K562 (cell line): ENCODE measurements around the gene LCN12. TPM values are rescaled to one million over a fixed set of nuclear protein-coding genes. Genes with fewer than 3 reads are reported as not detected.
A peak's percentile ranks its signal among the peaks of the same experiment; 100 is the strongest.

Source experiments
- ATAC-seq: fragments of 200-7000 bp; cut with Tn5 transposase; 3 replicates; pipeline ENCODE4 v1.9.1; 2020; ENCODE audit warnings: moderate library complexity
- BruUV-seq: library from RNA; stranded (reverse); fragments of 400-500 nt; replicated peaks from 2 replicates; lab custom pipeline; 2021; lab: Mats Ljungman, UMichigan
- CTCF ChIA-PET: fragments of 300-600 bp; formaldehyde crosslinking; extraction: SDS; loops from one replicate; lab custom pipeline; 2021; ENCODE audit warnings: low intra/inter-chr PET ratio; lab: Yijun Ruan, JAX
- POLR2A ChIA-PET: fragments of 300-600, 350-650 bp; sonication (Branson Sonifier 250); formaldehyde crosslinking; extraction: SDS; loops from one replicate; lab custom pipeline; 2021; ENCODE audit warnings: antibody characterized with exemption, inconsistent platforms; lab: Yijun Ruan, JAX
- DNase-seq, 4 experiments: peaks; one replicate each; pipeline versions ENCODE4 v3.0.0 to v3.0.0-alpha.2; 2011 to 2018; ENCODE audit warnings: low spot score in 3 of 4, mixed read lengths in 3 of 4; ENCODE audit errors: extremely low read depth in 1 of 4
- FAIRE-seq: peaks from 2 replicates; lab custom pipeline; 2011; peaks lifted over from hg19 to GRCh38; lab: Jason Lieb, UNC
- H2AFZ ChIP-seq: 2 replicates; pipeline ENCODE4 v1.6.0; 2011; ENCODE audit warnings: low read depth, low read length, control low read depth, inconsistent platforms
- H3K27ac ChIP-seq: fragments of 200-600 bp; 3 replicates; pipeline ENCODE4 v1.8.0; 2011; ENCODE audit warnings: low read depth, mild to moderate bottlenecking, control low read depth, inconsistent platforms, low read length, moderate library complexity, mixed read lengths; ENCODE audit errors: extremely low read depth
- H3K27me3 ChIP-seq, 2 experiments: fragments of 300-600 bp in 1 of 2; 2 replicates in 1 of 2; 3 replicates in 1 of 2; pipeline versions ENCODE4 v1.6.0 to v1.8.0; 2011; ENCODE audit warnings: inconsistent platforms in 2 of 2, low read length in 2 of 2, mild to moderate bottlenecking in 1 of 2, mixed read lengths in 1 of 2, moderate library complexity in 1 of 2; ENCODE audit not compliant: control insufficient read depth in 2 of 2, insufficient read depth in 2 of 2
- H3K36me3 ChIP-seq: fragments of 300-600 bp; 3 replicates; pipeline ENCODE4 v1.8.0; 2011; ENCODE audit warnings: mild to moderate bottlenecking, low read length, inconsistent platforms; ENCODE audit not compliant: control insufficient read depth, insufficient read depth
- H3K4me1 ChIP-seq, 2 experiments: fragments of 200-600 bp in 1 of 2; replicated peaks in 1 of 2; 2 replicates in 1 of 2; 3 replicates in 1 of 2; pipeline versions ENCODE4 v1.5.1 to v1.8.0; 2011; ENCODE audit warnings: inconsistent platforms in 2 of 2, low read length in 2 of 2, mild to moderate bottlenecking in 1 of 2, mixed read lengths in 1 of 2, moderate library complexity in 1 of 2; ENCODE audit not compliant: control insufficient read depth in 2 of 2, insufficient read depth in 2 of 2
- H3K4me2 ChIP-seq: 2 replicates; pipeline ENCODE4 v1.6.1; 2011; ENCODE audit warnings: low read length, control low read depth, inconsistent platforms, mixed read lengths; ENCODE audit not compliant: insufficient read depth
- H3K4me3 ChIP-seq: fragments of 200-600 bp; sonication (generic), shearing (Covaris generic); 2 replicates; pipeline ENCODE4 v1.5.1; 2016; ENCODE audit warnings: control low read depth, inconsistent platforms
- H3K79me2 ChIP-seq: fragments of 200-600 bp; 3 replicates; pipeline ENCODE4 v1.8.0; 2011; ENCODE audit warnings: low read length, inconsistent platforms; ENCODE audit not compliant: control insufficient read depth, insufficient read depth
- H3K9ac ChIP-seq, 2 experiments: 2 replicates each; pipeline versions ENCODE4 v1.6.0 to v1.6.1; 2011; ENCODE audit warnings: low read depth in 2 of 2, low read length in 2 of 2, control low read depth in 1 of 2, inconsistent platforms in 1 of 2, mild to moderate bottlenecking in 1 of 2, mixed read lengths in 1 of 2; ENCODE audit not compliant: insufficient read depth in 1 of 2
- H3K9me1 ChIP-seq: one replicate; pipeline ENCODE4 v1.6.0; 2011; ENCODE audit warnings: inconsistent platforms, mild to moderate bottlenecking, low read length, moderate library complexity; ENCODE audit not compliant: control insufficient read depth, insufficient read depth
- H3K9me3 ChIP-seq: replicated peaks from 2 replicates; pipeline ENCODE4 v1.5.1; 2011; ENCODE audit warnings: low read depth, low read length, inconsistent platforms; ENCODE audit not compliant: control insufficient read depth, insufficient read depth
- H4K20me1 ChIP-seq: replicated peaks from 2 replicates; pipeline ENCODE4 v1.6.1; 2011; ENCODE audit warnings: low read length, inconsistent platforms, mixed read lengths; ENCODE audit not compliant: control insufficient read depth, insufficient read depth
- ATF1 ChIP-seq, 2 experiments: fragments of 450-650 bp in 1 of 2; IDR thresholded peaks; 2 replicates each; pipeline ENCODE4 v1.6.1; 2016; ENCODE audit warnings: missing compliant biosample characterization in 1 of 2, missing genetic modification characterization in 1 of 2
- GTF2E2 ChIP-seq: fragments of 200-800 bp; sonication (Bioruptor generic); IDR thresholded peaks from 2 replicates; pipeline ENCODE4 v1.6.1; 2016; ENCODE audit warnings: missing genetic modification characterization, missing compliant biosample characterization
- HMGXB4 ChIP-seq: sonication (generic); formaldehyde crosslinking; IDR thresholded peaks from 2 replicates; pipeline ENCODE4 v1.8.1; 2023; ENCODE audit warnings: mild to moderate bottlenecking, missing genetic modification reagents
- MYNN ChIP-seq, 2 experiments: sonication (generic); formaldehyde crosslinking in 1 of 2; IDR thresholded peaks; 2 replicates each; pipeline versions ENCODE4 v1.5.0 to v1.6.1; 2016 to 2020; ENCODE audit warnings: antibody characterized with exemption in 1 of 2, missing genetic modification reagents in 1 of 2
- NONO ChIP-seq, 2 experiments: fragments of 200-400 bp in 1 of 2; fragments of 450-650 bp in 1 of 2; formaldehyde crosslinking in 1 of 2; IDR thresholded peaks; 2 replicates each; pipeline ENCODE4 v1.6.1; 2017; ENCODE audit warnings: low read depth in 2 of 2, mild to moderate bottlenecking in 2 of 2, moderate library complexity in 2 of 2, low read length in 1 of 2
- POLR2B ChIP-seq: fragments of 450-650 bp; IDR thresholded peaks from 2 replicates; pipeline ENCODE4 v1.6.1; 2018; ENCODE audit warnings: low read depth; ENCODE audit not compliant: partially characterized antibody
- RAD21 ChIP-seq, 2 experiments: fragments of 250-450 bp in 1 of 2; fragments of 450-650 bp in 1 of 2; sonication (Bioruptor Pico) in 1 of 2; formaldehyde crosslinking in 1 of 2; IDR thresholded peaks in 1 of 2; conservative IDR thresholded peaks in 1 of 2; 2 replicates each; pipeline versions ENCODE4 v1.4.0 to v1.8.0; 2020 to 2022; ENCODE audit warnings: mild to moderate bottlenecking in 2 of 2, moderate library complexity in 1 of 2
- SUPT5H ChIP-seq: fragments of 450-650 bp; IDR thresholded peaks from 2 replicates; pipeline ENCODE4 v1.6.1; 2016
- TARDBP ChIP-seq: fragments of 450-650 bp; IDR thresholded peaks from 2 replicates; pipeline ENCODE4 v1.6.1; 2016
- ZKSCAN1 ChIP-seq: fragments of 150-350 bp; IDR thresholded peaks from 2 replicates; pipeline ENCODE4 v1.6.1; 2016; ENCODE audit warnings: low read depth, low read length
- ZNF76 ChIP-seq: fragments of 250-450 bp; sonication (Bioruptor Pico); IDR thresholded peaks from 2 replicates; pipeline ENCODE4 v1.4.0; 2020; ENCODE audit warnings: mild to moderate bottlenecking, moderate library complexity, borderline replicate concordance
- WGBS: fragments of 100-300 bp; shearing (Covaris generic); methylation state at CpG from one replicate; pipeline ENCODE4 v1.1.6; 2016; ENCODE audit warnings: low coverage, mixed read lengths; ENCODE audit not compliant: insufficient coverage; ENCODE audit errors: missing lambda C conversion rate; 5-methylcytosine and 5-hydroxymethylcytosine counted together
- in situ Hi-C: fragments of 300-500 bp; cut with MboI; formaldehyde crosslinking; loops from 4 replicates; pipeline ENCODE4 v1.15.0; 2018; ENCODE audit warnings: inconsistent platforms, mixed read lengths
- intact Hi-C: fragments of 100-400 bp; cut with micrococcal nuclease; formaldehyde crosslinking; loops from 2 replicates; pipeline ENCODE4 v1.14.2; 2022
- polyA plus RNA-seq, 8 experiments: library from polyadenylated mRNA; depleted of rRNA in 4 of 8; stranded (reverse) in 5 of 8; unstranded in 3 of 8; fragments of >200 nt; fragmentation: Nextera tagmentation in 2 of 8; fragmentation: Illumina TruSeq in 1 of 8; extraction: Ambion mirVana in 2 of 8; extraction: Trizol in 1 of 8; gene quantifications; 2 replicates each; pipeline versions ENCODE4 v1.2.1 to v1.2.3, GENCODE V29; 2011 to 2014; ENCODE audit warnings: inconsistent platforms in 1 of 8, missing spikeins in 1 of 8
- total RNA-seq, 7 experiments: library from RNA; depleted of rRNA in 6 of 7; stranded (reverse); fragments of >200 nt in 6 of 7; fragmentation: Illumina TruSeq in 2 of 7; extraction: Trizol in 2 of 7; gene quantifications; 2 replicates each; pipeline versions ENCODE4 v1.2.1 to v1.2.3, GENCODE V29; 2011 to 2021; ENCODE audit warnings: low replicate concordance in 1 of 7
- TF ChIP-seq, protein P1 (sequence below): IDR thresholded peaks from 2 replicates; pipeline ENCODE4 v1.6.1; 2011; ENCODE audit warnings: borderline replicate concordance, low read depth, mild to moderate bottlenecking, moderate library complexity, low read length; ENCODE audit not compliant: insufficient read depth, poor library complexity, severe bottlenecking

LCN12 gene
- total and polyA plus RNA-seq, 9 of the 15 experiments (the other 6 are each of a cell fraction or from before 2014, with no cell fraction given) = 0.05 TPM; not detected in 8

DNA sequence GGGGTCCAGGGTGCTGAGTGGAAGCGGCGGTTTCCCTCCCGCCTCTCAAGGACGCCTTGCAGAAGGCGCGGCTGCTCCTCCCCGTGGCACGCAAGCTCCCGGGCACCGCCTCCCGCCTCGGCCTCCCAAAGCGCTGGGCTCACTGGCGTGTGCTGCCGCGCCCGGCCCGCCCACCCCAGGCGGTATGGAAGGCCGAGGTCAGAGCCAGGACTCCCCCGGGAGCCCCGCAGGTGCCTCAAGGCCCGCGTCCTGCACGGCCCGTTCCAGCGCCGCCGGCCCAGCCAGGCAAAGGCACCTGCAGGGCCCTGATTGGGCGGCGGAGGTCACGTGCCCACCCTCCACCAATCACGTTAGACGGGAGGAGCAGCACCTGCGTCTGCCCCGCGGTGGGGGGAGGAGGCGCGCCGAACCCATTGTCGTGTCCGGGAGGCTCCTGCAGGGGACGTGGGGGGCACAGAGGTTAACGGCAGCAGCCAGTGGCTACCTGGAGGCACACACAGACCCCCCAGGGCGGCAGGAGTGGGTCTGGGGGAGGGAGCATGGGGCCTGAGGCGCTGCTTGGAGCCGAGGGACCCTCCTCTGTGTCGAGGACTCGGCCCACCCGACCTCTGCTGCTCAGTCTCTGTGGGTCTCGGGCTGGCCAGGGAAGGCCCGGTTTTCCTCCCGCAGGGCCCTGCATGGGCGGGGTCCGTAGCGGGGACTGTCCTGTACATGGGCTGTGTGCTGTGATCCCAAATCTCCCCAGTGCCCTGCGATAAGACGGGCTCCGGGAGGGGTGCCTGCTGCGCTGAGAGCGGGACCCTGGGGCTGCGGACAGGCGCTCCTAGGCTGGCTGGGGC lies 2.0 kb upstream of the LCN12 start:
- Histone ChIP-seq H3K4me3 (peak overlapping the region; percentile 51), H3K27ac (peak overlapping the region; percentile 46; the same call in 2 of the 3 replicates), H3K9ac (peak overlapping the region; percentile 68 to 92), H3K9me1 (peaks cover 2% of the 10 kb centered on the region), H3K79me2 (no peaks in the 10 kb centered on the region), H2AFZ (peak overlapping the region; percentile 78), H3K9me3 (no peaks in the 10 kb centered on the region), H3K27me3 (peaks cover 0 to 2% of the 10 kb centered on the region in 2 experiments; a peak in 1 of 5 replicates), H4K20me1 (0 out of 2 replicates have a peak, but pooled peaks cover 4% of the 10 kb centered on the region), H3K4me2 (peak overlapping the region; percentile 74), H3K4me1 (peaks cover 13 to 82% of the 10 kb centered on the region in 2 experiments), H3K36me3 (no peaks in the 10 kb centered on the region)
- ChIA-PET POLR2A (interaction anchor here (0.6 to 1.0 kb wide), 2 partner anchors 14 to 25 kb away, joined by 3 read pairs; no protein-coding TSS in a partner anchor), CTCF (interaction anchor here (3.4 kb wide), 1 partner anchor 84 kb away, joined by 47 read pairs; no protein-coding TSS in a partner anchor)
- BruUV-seq = no TSS peak
- in situ Hi-C loops (loop anchor here (5.0 kb wide), 1 partner anchor 87 kb away; no protein-coding TSS in a partner anchor), intact Hi-C loops (loop anchor here (5.0 kb wide), 2 partner anchors 42 to 163 kb away; partner anchors contain the start of gene PAXX)
- 7% methylated on average over 18 of the region's 63 CpGs for WGBS
- FAIRE-seq (peak; percentile 89), ATAC-seq (peak; percentile 94), DNase-seq (peak; percentile 97 to 100 (median 100))
- 0 out of 4 replicates have a peak, but pooled peaks of 1 of the 2 experiments have one; percentile 19 for TF ChIP-seq NONO (IDR thresholded peaks at IDR 0.05; ENCODE audit: low read depth in 2 of 2, low read length in 1 of 2)
- TF ChIP-seq ZKSCAN1 = 0 out of 2 replicates have a peak, but pooled peaks have one; percentile 28
- no peak for TF ChIP-seq ATF1 (CRISPR knock-in tag; IDR thresholded peaks at IDR 0.05)
- TF ChIP-seq ATF1 (tag; IDR thresholded peaks at IDR 0.05) = peak; percentile 74
- no peak for TF ChIP-seq HMGXB4
- peak; percentile 56; the same call in 1 of the 2 replicates for TF ChIP-seq TARDBP
- TF ChIP-seq, protein P1, sequence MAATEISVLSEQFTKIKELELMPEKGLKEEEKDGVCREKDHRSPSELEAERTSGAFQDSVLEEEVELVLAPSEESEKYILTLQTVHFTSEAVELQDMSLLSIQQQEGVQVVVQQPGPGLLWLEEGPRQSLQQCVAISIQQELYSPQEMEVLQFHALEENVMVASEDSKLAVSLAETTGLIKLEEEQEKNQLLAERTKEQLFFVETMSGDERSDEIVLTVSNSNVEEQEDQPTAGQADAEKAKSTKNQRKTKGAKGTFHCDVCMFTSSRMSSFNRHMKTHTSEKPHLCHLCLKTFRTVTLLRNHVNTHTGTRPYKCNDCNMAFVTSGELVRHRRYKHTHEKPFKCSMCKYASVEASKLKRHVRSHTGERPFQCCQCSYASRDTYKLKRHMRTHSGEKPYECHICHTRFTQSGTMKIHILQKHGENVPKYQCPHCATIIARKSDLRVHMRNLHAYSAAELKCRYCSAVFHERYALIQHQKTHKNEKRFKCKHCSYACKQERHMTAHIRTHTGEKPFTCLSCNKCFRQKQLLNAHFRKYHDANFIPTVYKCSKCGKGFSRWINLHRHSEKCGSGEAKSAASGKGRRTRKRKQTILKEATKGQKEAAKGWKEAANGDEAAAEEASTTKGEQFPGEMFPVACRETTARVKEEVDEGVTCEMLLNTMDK = no peak
- TF ChIP-seq POLR2B = peak; percentile 53
- TF ChIP-seq RAD21 (CRISPR knock-in tag; conservative IDR thresholded peaks at IDR 0.05 in 1 of 2, IDR thresholded peaks at IDR 0.05 in 1 of 2) = no peak; a peak in 2 of 4 replicates
- peak; percentile 55 for TF ChIP-seq SUPT5H
- 0 out of 2 replicates have a peak, but pooled peaks have one; percentile 61 for TF ChIP-seq ZNF76
- 0 out of 2 replicates have a peak, but pooled peaks have one; percentile 24 for TF ChIP-seq GTF2E2 (tag)
- no peak for TF ChIP-seq MYNN (IDR thresholded peaks at IDR 0.05)
- TF ChIP-seq MYNN (CRISPR knock-in tag; IDR thresholded peaks at IDR 0.05) = no peak
